ENCODE measurements around the gene SLC24A3. TPM values are rescaled to one million over a fixed set of nuclear protein-coding genes. Genes with fewer than 3 reads are reported as not detected.

Gene SLC24A3
- total and polyA plus RNA-seq, 2 of the 13 experiments (the other 11 are each of a cell fraction or from before 2014, with no cell fraction given), result not detected

DNA sequence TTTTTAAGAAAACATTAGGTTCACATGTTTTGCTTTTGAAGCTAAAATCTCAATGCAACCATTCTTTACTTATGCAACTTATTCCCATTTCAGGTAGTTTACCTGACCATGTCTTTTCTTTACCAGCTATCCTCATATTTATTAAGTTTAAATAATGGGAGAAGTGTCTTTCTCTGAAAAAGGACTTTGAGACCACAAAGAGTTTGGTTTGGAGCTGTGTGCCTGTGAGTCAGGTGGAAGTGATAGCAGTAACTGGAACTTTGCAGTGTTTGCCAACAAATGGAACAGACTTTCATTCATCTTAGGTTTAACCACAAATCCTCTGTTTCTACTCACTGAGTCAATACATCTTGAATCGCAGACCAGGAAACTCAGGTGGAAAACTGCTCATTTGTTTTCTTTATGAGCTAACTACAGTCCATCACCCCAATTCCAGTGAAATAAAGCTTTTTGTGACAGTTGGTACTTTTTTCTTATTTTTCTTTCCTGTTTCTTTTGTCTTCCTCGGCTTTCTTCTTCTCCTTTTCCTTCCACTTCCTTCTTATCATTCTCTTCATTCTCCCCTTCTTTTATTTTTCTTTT, 397.3 kb downstream of the SLC24A3 start (continued):
- TF ChIP-seq ZBTB49 (CRISPR knock-in tag; IDR thresholded peaks at IDR 0.05; ENCODE audit: borderline replicate concordance) (no peak), ZEB1 (IDR thresholded peaks at IDR 0.05; ENCODE audit: insufficient replicate concordance, low read depth) (peak; percentile 97), ATF7 (IDR thresholded peaks at IDR 0.05) (0 out of 2 replicates have a peak, but pooled peaks have one; percentile 14), ATF7 (CRISPR knock-in tag; IDR thresholded peaks at IDR 0.05) (no peak), GRHL1 (CRISPR knock-in tag; conservative IDR thresholded peaks at IDR 0.05) (no peak), ZC3H13 (CRISPR knock-in tag; IDR thresholded peaks at IDR 0.05) (no peak), KAT8 (CRISPR knock-in tag; IDR thresholded peaks at IDR 0.05) (peak; percentile 44; the same call in 1 of the 2 replicates), FOSL2 (CRISPR knock-in tag; IDR thresholded peaks at IDR 0.05) (peak; percentile 93), U2AF2 (IDR thresholded peaks at IDR 0.05; ENCODE audit: low read depth, low read length) (0 out of 2 replicates have a peak, but pooled peaks have one; percentile 29), ZNF850 (CRISPR knock-in tag; conservative IDR thresholded peaks at IDR 0.05) (no peak), E2F2 (CRISPR knock-in tag; IDR thresholded peaks at IDR 0.05; ENCODE audit: borderline replicate concordance) (no peak), PATZ1 (CRISPR knock-in tag; IDR thresholded peaks at IDR 0.05) (no peak), ZNF703 (CRISPR knock-in tag; IDR thresholded peaks at IDR 0.05; ENCODE audit: borderline replicate concordance) (no peak), ZFP36L2 (CRISPR knock-in tag; IDR thresholded peaks at IDR 0.05) (no peak), ZNF292 (CRISPR knock-in tag; IDR thresholded peaks at IDR 0.05; ENCODE audit: borderline replicate concordance, low read depth) (0 out of 2 replicates have a peak, but pooled peaks have one; percentile 70), NCOA5 (CRISPR knock-in tag; IDR thresholded peaks at IDR 0.05) (no peak)
- TF ChIP-seq, protein P1, sequence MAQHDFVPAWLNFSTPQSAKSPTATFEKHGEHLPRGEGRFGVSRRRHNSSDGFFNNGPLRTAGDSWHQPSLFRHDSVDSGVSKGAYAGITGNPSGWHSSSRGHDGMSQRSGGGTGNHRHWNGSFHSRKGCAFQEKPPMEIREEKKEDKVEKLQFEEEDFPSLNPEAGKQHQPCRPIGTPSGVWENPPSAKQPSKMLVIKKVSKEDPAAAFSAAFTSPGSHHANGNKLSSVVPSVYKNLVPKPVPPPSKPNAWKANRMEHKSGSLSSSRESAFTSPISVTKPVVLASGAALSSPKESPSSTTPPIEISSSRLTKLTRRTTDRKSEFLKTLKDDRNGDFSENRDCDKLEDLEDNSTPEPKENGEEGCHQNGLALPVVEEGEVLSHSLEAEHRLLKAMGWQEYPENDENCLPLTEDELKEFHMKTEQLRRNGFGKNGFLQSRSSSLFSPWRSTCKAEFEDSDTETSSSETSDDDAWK (CRISPR knock-in tag; IDR thresholded peaks at IDR 0.05), result no peak
- TF ChIP-seq, protein P2, sequence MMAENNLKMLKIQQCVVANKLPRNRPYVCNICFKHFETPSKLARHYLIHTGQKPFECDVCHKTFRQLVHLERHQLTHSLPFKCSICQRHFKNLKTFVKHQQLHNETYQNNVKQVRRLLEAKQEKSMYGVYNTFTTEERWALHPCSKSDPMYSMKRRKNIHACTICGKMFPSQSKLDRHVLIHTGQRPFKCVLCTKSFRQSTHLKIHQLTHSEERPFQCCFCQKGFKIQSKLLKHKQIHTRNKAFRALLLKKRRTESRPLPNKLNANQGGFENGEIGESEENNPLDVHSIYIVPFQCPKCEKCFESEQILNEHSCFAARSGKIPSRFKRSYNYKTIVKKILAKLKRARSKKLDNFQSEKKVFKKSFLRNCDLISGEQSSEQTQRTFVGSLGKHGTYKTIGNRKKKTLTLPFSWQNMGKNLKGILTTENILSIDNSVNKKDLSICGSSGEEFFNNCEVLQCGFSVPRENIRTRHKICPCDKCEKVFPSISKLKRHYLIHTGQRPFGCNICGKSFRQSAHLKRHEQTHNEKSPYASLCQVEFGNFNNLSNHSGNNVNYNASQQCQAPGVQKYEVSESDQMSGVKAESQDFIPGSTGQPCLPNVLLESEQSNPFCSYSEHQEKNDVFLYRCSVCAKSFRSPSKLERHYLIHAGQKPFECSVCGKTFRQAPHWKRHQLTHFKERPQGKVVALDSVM (CRISPR knock-in tag; IDR thresholded peaks at IDR 0.05), result no peak
